ENCODE data around the gene YES1.

DNA sequence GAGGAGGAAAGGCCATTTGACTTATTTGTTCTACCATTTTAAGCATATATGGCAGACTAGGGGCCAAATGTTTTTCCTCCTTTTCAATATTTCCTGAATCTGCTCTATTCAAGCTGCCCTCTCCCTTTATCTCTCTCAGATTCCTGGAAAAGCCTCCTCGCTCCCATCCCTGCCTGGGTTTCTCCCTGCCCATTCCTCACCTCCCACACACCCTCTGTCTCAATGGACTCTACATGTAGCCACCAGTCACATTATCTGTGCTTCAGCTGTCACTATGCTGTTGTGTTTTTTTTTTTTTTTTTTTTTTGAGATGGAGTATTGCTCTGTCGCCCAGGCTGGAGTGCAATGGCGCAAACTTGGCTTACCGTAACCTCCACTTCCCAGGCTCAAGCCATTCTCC lies 131.7 kb downstream of the YES1 start:
- TF ChIP-seq, protein P1, sequence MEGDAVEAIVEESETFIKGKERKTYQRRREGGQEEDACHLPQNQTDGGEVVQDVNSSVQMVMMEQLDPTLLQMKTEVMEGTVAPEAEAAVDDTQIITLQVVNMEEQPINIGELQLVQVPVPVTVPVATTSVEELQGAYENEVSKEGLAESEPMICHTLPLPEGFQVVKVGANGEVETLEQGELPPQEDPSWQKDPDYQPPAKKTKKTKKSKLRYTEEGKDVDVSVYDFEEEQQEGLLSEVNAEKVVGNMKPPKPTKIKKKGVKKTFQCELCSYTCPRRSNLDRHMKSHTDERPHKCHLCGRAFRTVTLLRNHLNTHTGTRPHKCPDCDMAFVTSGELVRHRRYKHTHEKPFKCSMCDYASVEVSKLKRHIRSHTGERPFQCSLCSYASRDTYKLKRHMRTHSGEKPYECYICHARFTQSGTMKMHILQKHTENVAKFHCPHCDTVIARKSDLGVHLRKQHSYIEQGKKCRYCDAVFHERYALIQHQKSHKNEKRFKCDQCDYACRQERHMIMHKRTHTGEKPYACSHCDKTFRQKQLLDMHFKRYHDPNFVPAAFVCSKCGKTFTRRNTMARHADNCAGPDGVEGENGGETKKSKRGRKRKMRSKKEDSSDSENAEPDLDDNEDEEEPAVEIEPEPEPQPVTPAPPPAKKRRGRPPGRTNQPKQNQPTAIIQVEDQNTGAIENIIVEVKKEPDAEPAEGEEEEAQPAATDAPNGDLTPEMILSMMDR (IDR thresholded peaks at IDR 0.05; ENCODE audit: low read length): no peak
- TF ChIP-seq EZH2 (IDR thresholded peaks at IDR 0.05; ENCODE audit: borderline replicate concordance, low read length): no peak
